GM19324 (cell line): ENCODE results near the gene NMRAL1.

Experiments used
- ATAC-seq: cut with Tn5 transposase; IDR thresholded peaks from one replicate; pipeline ENCODE4 v1.9.1; 2021; ENCODE audit warnings: mild to moderate bottlenecking, moderate library complexity; ENCODE audit not compliant: unreplicated experiment, low FRiP score

Gene NMRAL1

GRCh38 chr16:4474192-4474961 is at the start of gene NMRAL1:
TSS of gene NMRAL1 (minus strand) at chr16:4474625. CDS start at chr16:4474132, 493 bp downstream.
- ATAC-seq: no peak

GRCh38 chr16:4523686-4524085 is 49.3 kb upstream of the NMRAL1 start:
- ATAC-seq: no peak

GRCh38 chr16:4522051-4522581 is 47.7 kb upstream of the NMRAL1 start:
- no peak for ATAC-seq

GRCh38 chr16:4520913-4521312 is 46.5 kb upstream of the NMRAL1 start:
- ATAC-seq: no peak

GRCh38 chr16:4519274-4520058 is 45.0 kb upstream of the NMRAL1 start:
- ATAC-seq: no peak

- ATAC-seq: no peak
Measured at GRCh38 chr16:4517812-4518680, 43.6 kb upstream of the NMRAL1 start.

- no peak for ATAC-seq
Measured at GRCh38 chr16:4515611-4516233, 41.3 kb upstream of the NMRAL1 start.

- no peak for ATAC-seq
Measured at GRCh38 chr16:4514606-4515005, 40.2 kb upstream of the NMRAL1 start.

- ATAC-seq: no peak
Measured at GRCh38 chr16:4513881-4514280, 39.5 kb upstream of the NMRAL1 start.

GRCh38 chr16:4513086-4513860 is 38.8 kb upstream of the NMRAL1 start:
- no peak for ATAC-seq

GRCh38 chr16:4512473-4512872 is 38.0 kb upstream of the NMRAL1 start:
- no peak for ATAC-seq

- no peak for ATAC-seq
Measured at GRCh38 chr16:4511441-4512082, 37.1 kb upstream of the NMRAL1 start.

GRCh38 chr16:4510747-4511426 is 36.5 kb upstream of the NMRAL1 start:
- ATAC-seq: no peak

GRCh38 chr16:4510131-4510530 is 35.7 kb upstream of the NMRAL1 start:
- ATAC-seq: no peak

- ATAC-seq: no peak
Measured at GRCh38 chr16:4509420-4509819, 35.0 kb upstream of the NMRAL1 start.

GRCh38 chr16:4508806-4509205 is 34.4 kb upstream of the NMRAL1 start:
- ATAC-seq: no peak

GRCh38 chr16:4507588-4508345 is 33.3 kb upstream of the NMRAL1 start:
- no peak for ATAC-seq

GRCh38 chr16:4506450-4506849 is 32.0 kb upstream of the NMRAL1 start:
- no peak for ATAC-seq
